HEK293 (cell line): Measurements from ENCODE around the gene SHISAL1.

Experiments
- CTCF ChIA-PET: fragments of 350-600 bp; formaldehyde crosslinking; extraction: SDS; loops from one replicate; lab custom pipeline; 2021; ENCODE audit warnings: antibody characterized with exemption; lab: Yijun Ruan, JAX
- POLR2A ChIA-PET: fragments of 300-600 bp; formaldehyde crosslinking; extraction: SDS; loops from one replicate; lab custom pipeline; 2020; ENCODE audit warnings: antibody characterized with exemption, inconsistent platforms; lab: Yijun Ruan, JAX
- H3K27ac ChIP-seq: fragments of 200-500 bp; sonication (Bioruptor generic); 2 replicates; pipeline ENCODE4 v1.5.1; 2014; ENCODE audit warnings: low read depth, low read length, control low read depth, inconsistent platforms; ENCODE audit errors: extremely low read depth
- H3K36me3 ChIP-seq, 2 experiments: fragments of 200-500 bp in 1 of 2; sonication (Bioruptor generic) in 1 of 2; 1 replicate in 1 of 2; 2 replicates in 1 of 2; pipeline ENCODE4 v1.5.1; 2014 to 2017; ENCODE audit warnings: inconsistent platforms in 2 of 2, low read length in 2 of 2; ENCODE audit not compliant: control insufficient read depth in 2 of 2, insufficient read depth in 1 of 2
- H3K4me1 ChIP-seq: fragments of 200-500 bp; sonication (Bioruptor generic); 2 replicates; pipeline ENCODE4 v1.5.1; 2014; ENCODE audit warnings: mild to moderate bottlenecking, low read length, inconsistent platforms; ENCODE audit not compliant: control insufficient read depth, insufficient read depth
- H3K4me3 ChIP-seq: 2 replicates; pipeline ENCODE4 v1.5.1; 2011; ENCODE audit warnings: low read depth, mild to moderate bottlenecking, control low read depth, low read length, moderate library complexity
- H3K9me3 ChIP-seq: fragments of 200-500 bp; sonication (Bioruptor generic); 2 replicates; pipeline ENCODE4 v1.5.1; 2014; ENCODE audit warnings: low read depth, low read length, inconsistent platforms; ENCODE audit not compliant: control insufficient read depth, insufficient read depth
- EGR2 ChIP-seq: fragments of 450-650 bp; formaldehyde crosslinking; IDR thresholded peaks from 2 replicates; pipeline ENCODE4 v1.5.1; 2016; ENCODE audit warnings: low read depth, missing biosample characterization, missing genetic modification characterization
- MEIS1 ChIP-seq: sonication (generic); formaldehyde crosslinking; IDR thresholded peaks from 2 replicates; pipeline ENCODE4 v1.8.1; 2022; ENCODE audit warnings: missing genetic modification reagents, mild to moderate bottlenecking, borderline replicate concordance
- REPIN1 ChIP-seq: fragments of 450-650 bp; formaldehyde crosslinking; IDR thresholded peaks from 2 replicates; pipeline ENCODE4 v1.5.1; 2017; ENCODE audit warnings: missing biosample characterization, missing genetic modification characterization, low read depth
- SCRT1 ChIP-seq: fragments of 450-650 bp; formaldehyde crosslinking; IDR thresholded peaks from 2 replicates; pipeline ENCODE4 v1.5.1; 2016; ENCODE audit warnings: missing biosample characterization, missing genetic modification characterization, borderline replicate concordance
- SCRT2 ChIP-seq: fragments of 450-650 bp; formaldehyde crosslinking; IDR thresholded peaks from 2 replicates; pipeline ENCODE4 v1.5.1; 2016; ENCODE audit warnings: missing biosample characterization, missing genetic modification characterization
- WT1 ChIP-seq: fragments of 450-650 bp; formaldehyde crosslinking; IDR thresholded peaks from 2 replicates; pipeline ENCODE4 v1.5.1; 2016; ENCODE audit warnings: missing biosample characterization, missing genetic modification characterization
- ZBTB17 ChIP-seq: fragments of 450-650 bp; formaldehyde crosslinking; IDR thresholded peaks from 2 replicates; pipeline ENCODE4 v1.5.1; 2016; ENCODE audit warnings: missing biosample characterization, missing genetic modification characterization
- ZBTB7A ChIP-seq: fragments of 450-650 bp; formaldehyde crosslinking; IDR thresholded peaks from 2 replicates; pipeline ENCODE4 v1.5.1; 2016; ENCODE audit warnings: low read depth, missing biosample characterization, missing genetic modification characterization
- ZFHX2 ChIP-seq: fragments of 450-650 bp; formaldehyde crosslinking; conservative IDR thresholded peaks from 2 replicates; pipeline ENCODE4 v1.5.1; 2016; ENCODE audit warnings: missing biosample characterization, missing genetic modification characterization
- ZIC2 ChIP-seq: fragments of 450-650 bp; formaldehyde crosslinking; IDR thresholded peaks from 2 replicates; pipeline ENCODE4 v1.5.1; 2016; ENCODE audit warnings: missing biosample characterization, missing genetic modification characterization
- ZNF169 ChIP-seq: fragments of 450-650 bp; formaldehyde crosslinking; IDR thresholded peaks from 2 replicates; pipeline ENCODE4 v1.5.1; 2016; ENCODE audit warnings: missing biosample characterization, missing genetic modification characterization
- ZNF292 ChIP-seq: fragments of 450-650 bp; formaldehyde crosslinking; IDR thresholded peaks from 2 replicates; pipeline ENCODE4 v1.5.1; 2016; ENCODE audit warnings: low read depth, missing biosample characterization, missing genetic modification characterization, borderline replicate concordance
- ZNF302 ChIP-seq: fragments of 450-650 bp; formaldehyde crosslinking; IDR thresholded peaks from 2 replicates; pipeline ENCODE4 v1.5.1; 2016; ENCODE audit warnings: missing biosample characterization, missing genetic modification characterization, low read depth
- ZNF350 ChIP-seq: fragments of 450-650 bp; formaldehyde crosslinking; IDR thresholded peaks from 2 replicates; pipeline ENCODE4 v1.5.0; 2017; ENCODE audit warnings: missing biosample characterization, mild to moderate bottlenecking, missing genetic modification characterization
- ZNF366 ChIP-seq: fragments of 450-650 bp; formaldehyde crosslinking; conservative IDR thresholded peaks from 2 replicates; pipeline ENCODE4 v1.5.1; 2016; ENCODE audit warnings: missing biosample characterization, missing genetic modification characterization
- ZNF473 ChIP-seq: fragments of 450-650 bp; formaldehyde crosslinking; IDR thresholded peaks from 2 replicates; pipeline ENCODE4 v1.5.1; 2017; ENCODE audit warnings: missing biosample characterization, missing genetic modification characterization
- ZNF521 ChIP-seq: fragments of 450-650 bp; formaldehyde crosslinking; IDR thresholded peaks from 2 replicates; pipeline ENCODE4 v1.5.1; 2017; ENCODE audit warnings: missing biosample characterization, mild to moderate bottlenecking, missing genetic modification characterization
- ZNF561 ChIP-seq: fragments of 450-650 bp; IDR thresholded peaks from 2 replicates; pipeline ENCODE4 v1.5.1; 2018; ENCODE audit warnings: missing biosample characterization, missing genetic modification characterization, borderline replicate concordance
- ZNF677 ChIP-seq: fragments of 450-650 bp; IDR thresholded peaks from 2 replicates; pipeline ENCODE4 v1.5.0; 2018; ENCODE audit warnings: missing biosample characterization, mild to moderate bottlenecking, missing genetic modification characterization, moderate library complexity
- ZNF776 ChIP-seq: fragments of 450-650 bp; formaldehyde crosslinking; IDR thresholded peaks from 2 replicates; pipeline ENCODE4 v1.5.0; 2017; ENCODE audit warnings: missing biosample characterization, missing genetic modification characterization, borderline replicate concordance
- ZXDB ChIP-seq: fragments of 450-650 bp; formaldehyde crosslinking; IDR thresholded peaks from 2 replicates; pipeline ENCODE4 v1.5.1; 2016; ENCODE audit warnings: missing biosample characterization, missing genetic modification characterization
- TF ChIP-seq, protein P1 (sequence below): fragments of 450-650 bp; formaldehyde crosslinking; optimal IDR thresholded peaks from 2 replicates; pipeline ENCODE3; 2016; ENCODE audit warnings: missing biosample characterization, mild to moderate bottlenecking, missing genetic modification characterization
- TF ChIP-seq, protein P2 (sequence below): fragments of 450-650 bp; formaldehyde crosslinking; IDR thresholded peaks from 2 replicates; pipeline ENCODE4 v1.5.1; 2016; ENCODE audit warnings: missing biosample characterization, missing genetic modification characterization, borderline replicate concordance
- TF ChIP-seq, protein P3 (sequence below): sonication (generic); formaldehyde crosslinking; IDR thresholded peaks from 2 replicates; pipeline ENCODE4 v1.8.1; 2022; ENCODE audit warnings: mild to moderate bottlenecking, moderate library complexity, missing genetic modification reagents
- TF ChIP-seq, protein P4 (sequence below): fragments of 450-650 bp; formaldehyde crosslinking; IDR thresholded peaks from 2 replicates; pipeline ENCODE4 v1.5.1; 2016; ENCODE audit warnings: missing biosample characterization, missing genetic modification characterization

SHISAL1 gene

DNA sequence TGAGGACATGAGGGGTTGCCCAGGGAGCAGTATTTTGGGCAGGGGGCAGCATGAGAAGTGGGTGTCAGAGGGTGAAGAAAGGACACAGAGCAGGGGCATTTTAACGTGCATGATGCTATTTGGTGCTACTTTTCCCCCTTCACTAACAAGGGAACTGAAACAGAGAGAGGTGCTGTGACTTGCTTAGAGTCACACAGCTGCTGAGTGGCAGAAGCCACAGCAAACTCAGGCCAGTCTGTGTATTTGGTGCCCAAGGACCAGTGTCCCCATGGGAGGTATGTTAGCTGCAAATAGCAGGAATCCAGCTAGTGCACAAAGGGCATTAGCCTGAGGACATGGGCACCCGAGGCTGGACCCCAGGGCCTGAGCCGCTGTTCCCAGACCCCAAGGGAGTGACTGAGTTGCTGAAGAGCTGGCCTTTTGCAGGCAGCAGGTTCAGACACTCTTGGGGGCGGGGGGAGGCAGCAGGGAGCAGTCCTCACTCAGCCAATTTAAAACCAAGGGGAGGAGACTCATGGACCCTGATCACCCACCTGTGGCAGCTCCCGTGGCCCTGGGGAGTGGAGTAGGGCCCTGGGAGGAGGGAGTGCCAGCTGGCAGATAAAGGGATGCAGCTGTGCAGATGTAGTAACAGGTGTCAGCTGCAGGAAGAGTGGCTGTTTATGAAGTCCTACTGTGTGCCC, 117.4 kb downstream of the SHISAL1 start:
- Histone ChIP-seq H3K4me1 (no peaks in the 10 kb centered on the region), H3K9me3 (no peaks in the 10 kb centered on the region), H3K4me3 (no peak overlapping the region), H3K27ac (no peak overlapping the region), H3K36me3 (no peaks in the 10 kb centered on the region)
- peak; percentile 59 for TF ChIP-seq ZIC2
- peak; percentile 21; the same call in 1 of the 2 replicates for TF ChIP-seq WT1
- TF ChIP-seq, protein P1, sequence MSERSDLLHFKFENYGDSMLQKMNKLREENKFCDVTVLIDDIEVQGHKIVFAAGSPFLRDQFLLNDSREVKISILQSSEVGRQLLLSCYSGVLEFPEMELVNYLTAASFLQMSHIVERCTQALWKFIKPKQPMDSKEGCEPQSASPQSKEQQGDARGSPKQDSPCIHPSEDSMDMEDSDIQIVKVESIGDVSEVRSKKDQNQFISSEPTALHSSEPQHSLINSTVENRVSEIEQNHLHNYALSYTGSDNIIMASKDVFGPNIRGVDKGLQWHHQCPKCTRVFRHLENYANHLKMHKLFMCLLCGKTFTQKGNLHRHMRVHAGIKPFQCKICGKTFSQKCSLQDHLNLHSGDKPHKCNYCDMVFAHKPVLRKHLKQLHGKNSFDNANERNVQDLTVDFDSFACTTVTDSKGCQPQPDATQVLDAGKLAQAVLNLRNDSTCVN (tag by site-specific recombination): no peak
- TF ChIP-seq SCRT2 (tag by site-specific recombination): peak; percentile 96
- TF ChIP-seq, protein P2, sequence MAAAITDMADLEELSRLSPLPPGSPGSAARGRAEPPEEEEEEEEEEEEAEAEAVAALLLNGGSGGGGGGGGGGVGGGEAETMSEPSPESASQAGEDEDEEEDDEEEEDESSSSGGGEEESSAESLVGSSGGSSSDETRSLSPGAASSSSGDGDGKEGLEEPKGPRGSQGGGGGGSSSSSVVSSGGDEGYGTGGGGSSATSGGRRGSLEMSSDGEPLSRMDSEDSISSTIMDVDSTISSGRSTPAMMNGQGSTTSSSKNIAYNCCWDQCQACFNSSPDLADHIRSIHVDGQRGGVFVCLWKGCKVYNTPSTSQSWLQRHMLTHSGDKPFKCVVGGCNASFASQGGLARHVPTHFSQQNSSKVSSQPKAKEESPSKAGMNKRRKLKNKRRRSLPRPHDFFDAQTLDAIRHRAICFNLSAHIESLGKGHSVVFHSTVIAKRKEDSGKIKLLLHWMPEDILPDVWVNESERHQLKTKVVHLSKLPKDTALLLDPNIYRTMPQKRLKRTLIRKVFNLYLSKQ (tag by site-specific recombination): no peak
- TF ChIP-seq ZXDB: no peak
- TF ChIP-seq SCRT1 (tag by site-specific recombination): peak; percentile 93
- TF ChIP-seq REPIN1: no peak
- ChIA-PET POLR2A (no interaction called here), CTCF (interaction anchor here (0.5 kb wide), 1 partner anchor 1669 kb away, joined by 3 read pairs; no protein-coding TSS in a partner anchor)

DNA sequence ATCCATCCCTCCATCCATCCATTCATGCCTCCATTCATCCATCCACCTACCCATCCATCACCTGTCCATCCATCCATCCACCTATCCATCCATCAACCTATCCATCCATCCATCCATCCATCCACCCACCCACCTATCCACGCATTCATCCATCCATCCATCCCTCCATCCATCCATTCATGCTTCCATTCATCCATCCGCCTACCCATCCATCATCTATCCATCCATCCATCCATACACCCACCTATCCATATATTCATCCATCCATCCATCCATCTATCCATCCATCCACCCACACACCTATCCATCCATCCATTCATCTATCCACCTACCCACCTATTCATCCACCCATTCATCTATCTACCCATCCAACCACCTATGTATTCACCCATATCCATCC, 118.2 kb downstream of the SHISAL1 start:
- Histone ChIP-seq H3K27ac (no peak overlapping the region), H3K4me3 (no peak overlapping the region), H3K9me3 (no peaks in the 10 kb centered on the region), H3K4me1 (no peaks in the 10 kb centered on the region), H3K36me3 (no peaks in the 10 kb centered on the region)
- ChIA-PET POLR2A (no interaction called here), CTCF (no interaction called here)
- no peak for TF ChIP-seq ZNF473 (tag by site-specific recombination)
- no peak for TF ChIP-seq ZNF677 (tag by site-specific recombination)
- TF ChIP-seq ZFHX2 (tag by site-specific recombination): peak; percentile 81
- peak; percentile 95 for TF ChIP-seq EGR2 (tag by site-specific recombination)
- TF ChIP-seq, protein P3, sequence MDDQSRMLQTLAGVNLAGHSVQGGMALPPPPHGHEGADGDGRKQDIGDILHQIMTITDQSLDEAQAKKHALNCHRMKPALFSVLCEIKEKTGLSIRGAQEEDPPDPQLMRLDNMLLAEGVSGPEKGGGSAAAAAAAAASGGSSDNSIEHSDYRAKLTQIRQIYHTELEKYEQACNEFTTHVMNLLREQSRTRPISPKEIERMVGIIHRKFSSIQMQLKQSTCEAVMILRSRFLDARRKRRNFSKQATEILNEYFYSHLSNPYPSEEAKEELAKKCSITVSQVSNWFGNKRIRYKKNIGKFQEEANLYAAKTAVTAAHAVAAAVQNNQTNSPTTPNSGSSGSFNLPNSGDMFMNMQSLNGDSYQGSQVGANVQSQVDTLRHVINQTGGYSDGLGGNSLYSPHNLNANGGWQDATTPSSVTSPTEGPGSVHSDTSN (CRISPR knock-in tag): no peak
- TF ChIP-seq ZNF561 (tag by site-specific recombination): no peak
- TF ChIP-seq, protein P4, sequence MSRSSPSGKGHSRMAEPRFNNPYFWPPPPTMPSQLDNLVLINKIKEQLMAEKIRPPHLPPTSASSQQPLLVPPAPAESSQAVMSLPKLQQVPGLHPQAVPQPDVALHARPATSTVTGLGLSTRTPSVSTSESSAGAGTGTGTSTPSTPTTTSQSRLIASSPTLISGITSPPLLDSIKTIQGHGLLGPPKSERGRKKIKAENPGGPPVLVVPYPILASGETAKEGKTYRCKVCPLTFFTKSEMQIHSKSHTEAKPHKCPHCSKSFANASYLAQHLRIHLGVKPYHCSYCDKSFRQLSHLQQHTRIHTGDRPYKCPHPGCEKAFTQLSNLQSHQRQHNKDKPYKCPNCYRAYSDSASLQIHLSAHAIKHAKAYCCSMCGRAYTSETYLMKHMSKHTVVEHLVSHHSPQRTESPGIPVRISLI (tag by site-specific recombination): no peak
- TF ChIP-seq ZNF169: no peak
- TF ChIP-seq ZNF292 (tag by site-specific recombination): no peak
- TF ChIP-seq ZBTB17 (tag by site-specific recombination): peak; percentile 99
- no peak for TF ChIP-seq ZBTB7A
- 0 out of 2 replicates have a peak, but pooled peaks have one; percentile 85 for TF ChIP-seq ZNF521 (tag by site-specific recombination)
- no peak for TF ChIP-seq ZNF302 (tag by site-specific recombination)
- TF ChIP-seq ZNF350 (tag by site-specific recombination): no peak
- TF ChIP-seq ZNF776 (tag by site-specific recombination): 0 out of 2 replicates have a peak, but pooled peaks have one; percentile 43
- peak; percentile 99 for TF ChIP-seq ZNF366
- no peak for TF ChIP-seq MEIS1
